NCI-H2171 (cell line): ENCODE measurements around the gene FAM217A.

Experiments
- DNase-seq: peaks from one replicate; lab custom pipeline; 2025; lab: John Stamatoyannopoulos, UW

Gene FAM217A

DNA sequence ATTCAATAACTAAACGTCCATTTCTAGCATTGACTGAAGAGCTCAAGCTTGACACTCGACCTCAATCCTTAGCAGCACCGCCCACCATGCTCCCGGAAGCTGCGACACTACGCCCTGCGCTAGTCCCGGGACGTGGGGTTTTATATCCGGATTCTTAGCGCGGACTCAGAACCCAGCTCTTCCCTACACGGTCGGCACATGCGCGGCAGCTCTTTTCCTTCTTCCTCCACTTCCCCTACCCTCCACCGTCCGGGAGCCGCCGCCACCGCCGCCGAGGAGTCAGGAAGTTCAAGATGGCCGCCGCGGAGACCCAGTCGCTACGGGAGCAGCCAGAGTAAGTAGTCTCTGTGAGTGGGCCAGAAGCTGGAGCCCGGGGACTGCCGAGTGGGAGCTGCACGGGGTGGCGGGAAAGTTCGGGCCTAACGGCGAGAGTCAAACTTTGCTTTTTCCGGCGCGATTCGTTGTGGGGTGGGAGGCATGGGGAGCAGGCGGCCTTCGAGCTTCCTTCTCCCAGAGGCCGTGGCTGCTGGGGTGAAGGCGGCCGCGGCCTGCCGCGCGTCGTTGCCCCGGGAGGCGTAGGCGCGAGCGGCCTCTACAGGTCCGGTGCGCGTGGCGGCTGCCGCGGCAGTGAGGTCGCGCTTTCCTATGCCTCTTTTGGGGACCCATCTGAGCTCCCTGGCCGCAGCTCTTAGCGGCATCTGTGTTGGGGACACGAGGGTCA is 57.6 kb downstream of the FAM217A start:
- DNase-seq: peak; percentile 95

- DNase-seq: no peak
These were observed 58.2 kb downstream of the FAM217A start for GRCh38 chr6:4020822-4021132.

DNA sequence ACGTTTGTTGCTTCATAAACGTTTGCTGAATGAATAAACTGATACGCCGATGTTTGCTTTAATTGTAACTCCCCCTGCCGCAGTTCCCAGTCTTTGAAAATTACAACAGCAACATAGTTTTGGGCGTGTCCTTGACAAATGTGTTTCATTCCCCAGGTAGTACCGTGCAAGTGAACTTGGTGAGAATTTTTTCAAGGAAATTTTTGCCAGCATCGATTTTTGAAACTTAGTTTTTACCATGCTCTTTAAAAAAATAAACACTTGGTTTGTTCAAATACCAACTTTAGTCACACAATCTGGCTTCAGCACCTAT is 60.1 kb downstream of the FAM217A start:
- no peak for DNase-seq
